Esophagus muscularis mucosa (tissue), 4 donors: Measurements from ENCODE around the gene FKBP10. TPM values are rescaled to one million over a fixed set of nuclear protein-coding genes. Genes with fewer than 3 reads are reported as not detected.
"Not testable (repeated sequence)": the region's sequence is repeated elsewhere in the genome, so short reads cannot be mapped to it uniquely, and the experiment has no call there.

Source experiments
- DNase-seq: peaks from one replicate; pipeline ENCODE4 v3.0.0-alpha.2; 2017; ENCODE audit errors: extremely low spot score
- H3K27ac ChIP-seq, 4 donors: fragments of 200-600 bp; sonication (generic); replicated peaks in 1 of 4; 1 replicate in 3 of 4; 2 replicates in 1 of 4; pipeline ENCODE4 v1.5.1; 2016 to 2019; ENCODE audit warnings: mild to moderate bottlenecking in 1 of 4
- H3K27me3 ChIP-seq, 4 donors: fragments of 200-600 bp; sonication (generic); one replicate each; pipeline versions ENCODE4 v1.5.1 to v1.6.0; 2016 to 2019
- H3K36me3 ChIP-seq, 4 donors: fragments of 200-600 bp; sonication (generic); one replicate each; pipeline ENCODE4 v1.5.1; 2016 to 2019
- H3K4me1 ChIP-seq, 4 donors: fragments of 200-600 bp; sonication (generic); one replicate each; pipeline ENCODE4 v1.5.1; 2016 to 2019
- H3K4me3 ChIP-seq, 4 donors: fragments of 200-600 bp; sonication (generic); 1 replicate in 2 of 4; 2 replicates in 2 of 4; pipeline ENCODE4 v1.5.1; 2016 to 2019; ENCODE audit warnings: mild to moderate bottlenecking in 4 of 4, moderate library complexity in 1 of 4
- H3K9me3 ChIP-seq, 4 donors: fragments of 200-600 bp; sonication (generic); 1 replicate in 3 of 4; 2 replicates in 1 of 4; pipeline ENCODE4 v1.5.1; 2016 to 2019
- CTCF ChIP-seq, 3 experiments: fragments of 200-600 bp in 2 of 3; fragments of 450-650 bp in 1 of 3; sonication (generic) in 2 of 3; IDR thresholded peaks; one replicate each; pipeline ENCODE4 v1.5.1; 2017 to 2019; ENCODE audit warnings: antibody characterized with exemption in 3 of 3, mild to moderate bottlenecking in 2 of 3, moderate library complexity in 1 of 3
- EP300 ChIP-seq: sonication (generic); formaldehyde crosslinking; IDR thresholded peaks from one replicate; pipeline ENCODE4 v1.6.1; 2017; ENCODE audit warnings: antibody characterized with exemption
- POLR2A ChIP-seq: fragments of 450-650 bp; IDR thresholded peaks from one replicate; pipeline ENCODE4 v1.6.1; 2017; ENCODE audit warnings: antibody characterized with exemption, moderate library complexity, mild to moderate bottlenecking, low read depth
- POLR2AphosphoS5 ChIP-seq, 2 donors: sonication (generic); formaldehyde crosslinking; IDR thresholded peaks; one replicate each; pipeline ENCODE4 v1.6.1; 2017; ENCODE audit warnings: antibody characterized with exemption in 2 of 2
- WGBS: methylation state at CpG from one replicate; pipeline ENCODE4 v1.1.5; 2018; 5-methylcytosine and 5-hydroxymethylcytosine counted together
- intact Hi-C: fragments of 100-400 bp; cut with DNase I; formaldehyde crosslinking; loops from one replicate; pipeline ENCODE4 v1.15.1; 2023
- total RNA-seq, 4 donors: library from RNA; depleted of rRNA; stranded (reverse); fragments of >200 nt; gene quantifications; one replicate each; pipeline versions ENCODE4 v1.1.0 to v1.2.1, GENCODE V29; 2016

FKBP10 gene
- total RNA-seq, 4 donors from 2014 or later: 30.5 to 49.4 (median 33.8) TPM

GRCh38 chr17:41823141-41823524 is 10.3 kb downstream of the FKBP10 start:
- H3K4me1 ChIP-seq: peaks cover 0 to 4% (median 0%) of the 10 kb centered on the region in 4 donors
- DNase-seq: no peak
- no peaks in the 10 kb centered on the region for H3K27me3 ChIP-seq
- H3K4me3 ChIP-seq: no peak overlapping the region
- 85% methylated on average over 1 of the region's 1 CpG for WGBS
- TF ChIP-seq POLR2AphosphoS5 (IDR thresholded peaks at IDR 0.05): no peak
- TF ChIP-seq POLR2A: no peak
- no peak for TF ChIP-seq EP300
- no peak for TF ChIP-seq CTCF (IDR thresholded peaks at IDR 0.05)
- peaks cover 27 to 43% (median 38%) of the 10 kb centered on the region in 4 donors for H3K36me3 ChIP-seq
- no peaks in the 10 kb centered on the region for H3K9me3 ChIP-seq
- H3K27ac ChIP-seq: no peak overlapping the region
- intact Hi-C loops: no loop called here

DNA sequence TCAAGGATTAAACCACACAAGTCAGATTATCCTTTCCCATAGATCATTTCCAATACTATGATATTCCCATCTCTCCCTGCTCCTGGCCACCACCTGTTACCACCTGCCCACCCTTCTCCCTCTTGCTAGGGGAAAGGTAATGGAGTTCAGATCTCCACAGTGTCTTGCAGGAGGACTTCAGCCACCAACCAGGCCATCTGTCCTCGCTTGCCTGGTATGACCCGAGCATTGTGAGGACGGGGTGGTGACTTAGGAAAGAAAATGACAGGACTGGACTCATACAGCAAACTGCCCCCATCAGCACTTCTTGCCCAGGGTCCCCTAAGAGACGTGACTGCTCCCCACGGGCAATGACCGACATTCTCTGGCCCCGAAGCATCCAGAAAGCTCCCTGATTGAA is 10.8 kb downstream of the FKBP10 start:
- no peak for TF ChIP-seq POLR2A
- no peak for TF ChIP-seq CTCF (IDR thresholded peaks at IDR 0.05)
- no peak for TF ChIP-seq EP300
- no peak for TF ChIP-seq POLR2AphosphoS5 (IDR thresholded peaks at IDR 0.05)
- WGBS: 88% methylated on average over 7 of the region's 7 CpGs
- H3K9me3 ChIP-seq: no peaks in the 10 kb centered on the region
- H3K36me3 ChIP-seq: peaks cover 31 to 44% (median 40%) of the 10 kb centered on the region in 4 donors
- H3K27ac ChIP-seq: no peak overlapping the region
- DNase-seq: no peak
- peaks cover 0 to 4% (median 0%) of the 10 kb centered on the region in 4 donors for H3K4me1 ChIP-seq
- H3K27me3 ChIP-seq: no peaks in the 10 kb centered on the region
- no peak overlapping the region for H3K4me3 ChIP-seq
- intact Hi-C loops: no loop called here

GRCh38 chr17:41824086-41824485 is 11.3 kb downstream of the FKBP10 start:
- peaks cover 0 to 4% (median 0%) of the 10 kb centered on the region in 4 donors for H3K4me1 ChIP-seq
- intact Hi-C loops: no loop called here
- H3K27ac ChIP-seq: no peak overlapping the region
- H3K9me3 ChIP-seq: no peaks in the 10 kb centered on the region
- H3K4me3 ChIP-seq: no peak overlapping the region
- H3K36me3 ChIP-seq: peaks cover 32 to 48% (median 43%) of the 10 kb centered on the region in 4 donors
- H3K27me3 ChIP-seq: no peaks in the 10 kb centered on the region
- WGBS: 76% methylated on average over 5 of the region's 7 CpGs
- no peak for TF ChIP-seq EP300
- no peak for TF ChIP-seq POLR2AphosphoS5 (IDR thresholded peaks at IDR 0.05)
- no peak for TF ChIP-seq POLR2A
- no peak for TF ChIP-seq CTCF (IDR thresholded peaks at IDR 0.05)
- DNase-seq: no peak

DNA sequence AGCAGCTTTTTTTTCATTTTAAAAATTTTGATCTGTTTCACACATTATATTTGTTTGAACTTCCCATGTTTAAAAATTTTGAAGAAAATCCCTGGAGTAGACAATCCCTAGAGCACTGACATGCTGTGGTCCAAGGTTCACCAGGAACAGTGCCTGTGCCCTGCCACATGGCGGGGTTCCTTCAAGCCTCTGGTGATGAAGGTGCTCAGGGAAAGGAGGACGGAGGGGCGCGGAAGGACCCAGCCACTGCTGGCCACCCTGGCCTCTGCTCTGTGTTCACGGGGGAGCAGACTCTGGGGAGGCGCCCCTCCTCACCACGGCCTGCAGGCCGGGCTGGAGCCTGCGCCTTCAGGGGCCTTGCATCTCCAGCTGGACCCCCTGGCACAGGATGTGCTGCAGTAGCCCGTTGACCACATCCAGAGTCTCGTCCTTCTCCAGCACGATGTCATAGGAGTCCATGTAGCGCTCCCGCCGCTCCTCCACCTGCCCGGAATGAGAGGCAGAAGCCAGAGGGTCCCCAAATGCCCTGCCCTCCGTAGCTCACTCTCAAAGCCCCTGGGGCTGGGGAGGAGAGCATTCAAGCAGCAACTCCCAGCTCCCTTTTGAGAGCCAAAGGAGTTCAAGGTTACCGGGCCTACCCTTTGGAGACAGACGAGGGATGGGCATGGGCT is 12.5 kb downstream of the FKBP10 start:
- no peaks in the 10 kb centered on the region for H3K27me3 ChIP-seq
- no peaks in the 10 kb centered on the region for H3K9me3 ChIP-seq
- no peak overlapping the region for H3K4me3 ChIP-seq
- H3K4me1 ChIP-seq: peaks cover 0 to 4% (median 0%) of the 10 kb centered on the region in 4 donors
- TF ChIP-seq POLR2A (no peak), EP300 (no peak), CTCF (IDR thresholded peaks at IDR 0.05) (no peak), POLR2AphosphoS5 (IDR thresholded peaks at IDR 0.05) (no peak)
- WGBS: 88% methylated on average over 15 of the region's 19 CpGs
- peaks cover 32 to 60% (median 55%) of the 10 kb centered on the region in 4 donors for H3K36me3 ChIP-seq
- H3K27ac ChIP-seq: no peak overlapping the region
- no peak for DNase-seq
- intact Hi-C loops: no loop called here

DNA sequence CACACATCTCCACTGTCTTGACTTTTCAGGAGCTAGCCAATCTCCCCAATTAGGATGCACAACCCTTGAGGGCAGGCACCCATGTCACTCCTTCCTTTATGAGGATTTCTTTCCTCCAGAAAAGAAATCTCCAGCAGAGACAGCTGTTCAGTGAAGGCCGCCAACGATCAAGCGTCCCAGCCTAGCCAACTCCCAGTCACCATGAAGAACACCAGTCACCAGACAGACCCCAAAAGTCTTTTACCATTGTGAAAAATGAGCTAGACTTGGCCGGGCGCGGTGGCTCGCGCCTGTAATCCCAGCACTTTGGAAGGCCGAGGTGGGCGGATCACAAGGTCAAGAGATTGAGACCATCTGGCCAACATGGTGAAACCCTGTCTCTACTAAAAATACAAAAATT is 17.2 kb downstream of the FKBP10 start:
- H3K27ac ChIP-seq, H3K27me3 ChIP-seq, intact Hi-C loops, H3K4me3 ChIP-seq, H3K9me3 ChIP-seq, DNase-seq: not testable (repeated sequence)
- Histone ChIP-seq H3K4me1 (peaks cover 3 to 12% (median 7%) of the 10 kb centered on the region in 4 donors), H3K36me3 (peaks cover 48 to 83% (median 74%) of the 10 kb centered on the region in 4 donors)
- WGBS: 82% methylated on average over 10 of the region's 10 CpGs
